SK-N-MC (cell line): Measurements from ENCODE around the gene TACC2.

Source experiments
- EZH2 ChIP-seq: fragments of 200-600 bp; sonication (generic); IDR thresholded peaks from one replicate; pipeline ENCODE4 v1.6.1; 2017; ENCODE audit warnings: antibody characterized with exemption
- FOXP2 ChIP-seq: optimal IDR thresholded peaks from 2 replicates; pipeline ENCODE3; 2011; ENCODE audit warnings: mild to moderate bottlenecking, moderate library complexity; ENCODE audit not compliant: insufficient read depth; ENCODE audit errors: extremely low read length, control extremely low read depth
- POLR2AphosphoS5 ChIP-seq: IDR thresholded peaks from 2 replicates; pipeline ENCODE4 v1.6.1; 2012; ENCODE audit warnings: mild to moderate bottlenecking, low read depth, low read length, borderline replicate concordance

- TF ChIP-seq EZH2 (no peak), POLR2AphosphoS5 (no peak), FOXP2 (no peak)
Measured at GRCh38 chr10:122034149-122034756, 45.3 kb downstream of the TACC2 start.
